Activated effector memory CD4-positive, alpha-beta T cell treated with Interleukin-2 at 50 U/mL for 16 hours (primary cell): ENCODE data around the gene CLDN24.
"Not testable (repeated sequence)": the region's sequence is repeated elsewhere in the genome, so short reads cannot be mapped to it uniquely, and the experiment has no call there.

Experiments
- DNase-seq: peaks from one replicate; pipeline ENCODE4 v3.0.0-alpha.2; 2020

The CLDN24 gene

GRCh38 chr4:183345261-183345660 is 23.0 kb upstream of the CLDN24 start:
- DNase-seq = no peak

- no peak for DNase-seq
These were observed 22.5 kb upstream of the CLDN24 start for GRCh38 chr4:183344523-183345255.

GRCh38 chr4:183343730-183344129 is 21.5 kb upstream of the CLDN24 start:
- no peak for DNase-seq

DNA sequence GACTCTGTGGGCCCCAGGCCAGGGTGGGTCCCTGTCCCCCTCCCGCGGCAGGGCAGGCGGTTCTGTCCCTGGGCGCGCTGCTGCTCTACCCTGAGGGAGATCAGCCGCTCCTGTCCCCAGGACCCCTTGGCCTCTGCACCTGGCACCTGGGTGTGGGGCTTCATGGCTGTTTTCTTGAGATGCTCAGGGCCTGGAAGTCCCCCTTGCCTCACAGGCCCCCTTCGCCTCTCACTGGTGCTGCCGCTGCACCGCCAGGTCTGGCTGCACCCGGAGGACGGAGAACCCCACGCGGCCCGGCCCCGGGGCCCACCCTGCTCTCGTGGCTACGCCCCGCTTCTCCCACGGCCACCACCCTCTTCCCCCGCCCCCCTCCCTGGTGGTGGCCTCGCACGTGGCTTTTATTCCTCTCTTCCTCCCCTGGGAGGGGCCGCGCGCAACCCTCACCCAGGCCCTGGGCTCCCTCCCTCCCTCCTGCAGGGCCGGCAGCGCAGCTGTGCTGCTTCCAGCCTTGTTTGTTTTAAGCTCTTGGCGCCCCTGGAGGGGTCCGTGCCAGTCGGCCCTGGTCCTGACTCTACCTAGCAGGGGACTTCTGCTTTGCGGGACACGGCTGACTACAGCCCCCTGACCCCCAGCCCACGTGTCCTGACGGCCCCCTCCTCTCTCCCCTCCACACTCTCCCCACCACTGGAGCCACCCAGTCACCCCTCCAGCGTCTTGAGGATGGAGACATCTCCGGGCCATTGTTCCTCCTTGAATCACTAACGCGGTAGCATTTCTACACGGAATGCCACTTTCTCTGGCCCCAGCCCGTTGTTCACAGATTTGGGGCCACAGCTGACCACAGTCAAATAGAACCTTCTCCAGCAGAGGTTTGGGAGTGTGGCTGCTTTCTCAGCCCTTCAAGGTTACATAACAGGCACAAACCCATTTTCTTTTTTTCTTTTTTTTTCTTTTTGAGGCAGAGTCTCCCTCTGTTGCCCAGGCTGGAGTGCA is 20.6 kb upstream of the CLDN24 start:
- DNase-seq = no peak

GRCh38 chr4:183337833-183338232 is 15.6 kb upstream of the CLDN24 start:
- no peak for DNase-seq

DNA sequence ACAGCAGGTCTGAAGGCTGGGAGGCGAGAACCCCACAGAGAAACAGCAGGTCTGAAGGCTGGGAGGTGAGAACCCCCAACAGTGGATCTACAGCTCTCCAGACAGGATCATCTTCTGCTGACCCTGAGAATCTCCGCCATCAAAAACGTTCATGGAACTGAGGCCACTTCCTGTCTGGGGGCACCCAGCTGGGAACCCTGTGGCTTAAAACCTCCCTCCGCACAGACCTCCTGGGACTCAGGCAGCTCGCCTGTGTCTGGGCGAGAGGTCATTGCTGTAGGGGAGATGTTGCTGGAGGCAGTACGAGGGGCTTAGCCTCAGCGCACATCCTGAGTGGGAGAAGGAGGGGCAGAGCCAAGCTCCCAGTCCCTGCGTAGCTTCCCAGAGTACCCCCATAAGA is 15.1 kb upstream of the CLDN24 start:
- DNase-seq = no peak

DNA sequence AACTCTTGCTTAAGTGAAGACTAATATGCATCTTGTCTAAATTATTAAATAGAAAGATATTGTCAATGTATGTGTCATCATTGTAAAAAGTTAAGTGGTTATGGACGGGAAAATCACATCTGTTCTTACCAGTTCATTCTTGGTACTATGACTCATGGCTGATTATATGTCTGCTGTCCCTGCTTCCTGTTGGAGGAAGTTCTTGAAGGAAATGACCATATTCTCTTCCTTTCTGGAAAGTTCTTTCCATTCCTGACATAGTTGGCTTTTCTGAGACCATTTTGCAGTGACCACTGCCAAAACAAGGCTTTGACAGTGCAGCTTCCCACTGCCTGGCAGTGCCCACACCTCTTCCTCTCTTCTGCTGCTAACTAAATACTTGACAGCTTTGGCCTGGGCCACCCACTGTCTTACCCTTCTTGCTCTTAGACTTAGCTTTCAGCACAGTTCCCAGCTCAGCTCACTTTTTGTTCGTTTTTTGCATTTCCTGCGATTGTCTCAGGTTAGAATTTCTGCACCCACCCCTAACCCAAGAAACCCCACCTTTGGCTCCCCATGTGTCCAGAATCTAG is 13.2 kb upstream of the CLDN24 start:
- no peak for DNase-seq

GRCh38 chr4:183333983-183334382 is 11.8 kb upstream of the CLDN24 start:
- no peak for DNase-seq

DNA sequence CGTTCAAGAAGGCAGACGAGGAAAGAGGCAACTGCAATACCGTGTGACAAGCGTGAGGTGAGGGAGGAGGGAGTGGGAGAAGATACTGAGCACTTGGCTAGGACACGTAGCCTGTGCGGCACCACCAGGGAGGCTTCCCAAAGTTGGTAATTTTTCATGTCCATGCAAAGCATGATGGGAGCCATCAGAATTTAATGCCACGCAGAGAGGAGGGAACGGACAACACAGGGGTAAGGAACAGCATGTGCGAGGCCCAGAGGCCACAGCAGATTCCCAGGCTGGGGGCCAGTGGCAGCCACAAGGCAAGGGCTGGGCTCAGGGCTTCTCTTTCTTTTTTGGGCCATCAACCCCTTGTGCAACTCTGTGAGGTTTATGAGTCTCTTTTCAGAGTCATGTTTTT is 11.0 kb upstream of the CLDN24 start:
- no peak for DNase-seq

DNA sequence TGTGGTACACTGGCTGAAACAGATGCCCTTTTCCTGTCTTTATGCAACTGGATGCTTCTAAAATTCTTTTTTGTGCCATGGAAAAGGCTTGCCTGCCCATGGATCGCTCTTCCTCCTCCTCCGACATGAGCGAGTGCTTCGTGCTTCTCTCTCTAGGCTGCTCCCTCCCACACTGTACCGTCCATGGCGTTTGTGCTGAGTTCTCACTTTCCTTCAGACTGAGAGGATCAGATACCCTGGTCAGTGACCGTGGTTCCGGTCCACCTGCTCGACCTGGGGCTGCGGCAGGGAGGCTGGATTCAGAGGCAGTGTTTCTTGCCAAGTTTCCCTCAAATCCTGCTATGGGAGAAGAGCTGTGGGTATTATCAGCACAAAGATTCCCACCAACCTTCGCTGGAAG is 10.2 kb upstream of the CLDN24 start:
- DNase-seq = no peak

DNA sequence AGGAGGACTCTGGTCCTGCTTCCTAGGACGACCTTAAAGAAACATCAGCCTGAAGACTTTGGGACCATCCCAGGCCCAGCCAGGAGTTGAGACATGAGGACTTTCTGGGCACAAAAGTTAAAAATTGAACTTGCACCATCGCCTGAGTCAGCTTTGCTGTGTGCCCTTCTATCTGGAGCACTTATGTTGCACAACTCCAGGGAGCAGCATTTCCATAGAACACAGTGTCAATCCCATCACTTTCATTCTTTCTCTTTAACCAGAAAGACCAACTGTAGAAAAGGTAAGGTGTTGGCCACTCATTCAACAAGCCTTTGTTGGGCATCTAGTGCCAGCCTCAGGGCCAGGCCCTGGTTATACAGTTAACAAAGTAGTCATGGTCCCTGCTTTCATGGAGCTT is 8.6 kb upstream of the CLDN24 start:
- DNase-seq = no peak

DNA sequence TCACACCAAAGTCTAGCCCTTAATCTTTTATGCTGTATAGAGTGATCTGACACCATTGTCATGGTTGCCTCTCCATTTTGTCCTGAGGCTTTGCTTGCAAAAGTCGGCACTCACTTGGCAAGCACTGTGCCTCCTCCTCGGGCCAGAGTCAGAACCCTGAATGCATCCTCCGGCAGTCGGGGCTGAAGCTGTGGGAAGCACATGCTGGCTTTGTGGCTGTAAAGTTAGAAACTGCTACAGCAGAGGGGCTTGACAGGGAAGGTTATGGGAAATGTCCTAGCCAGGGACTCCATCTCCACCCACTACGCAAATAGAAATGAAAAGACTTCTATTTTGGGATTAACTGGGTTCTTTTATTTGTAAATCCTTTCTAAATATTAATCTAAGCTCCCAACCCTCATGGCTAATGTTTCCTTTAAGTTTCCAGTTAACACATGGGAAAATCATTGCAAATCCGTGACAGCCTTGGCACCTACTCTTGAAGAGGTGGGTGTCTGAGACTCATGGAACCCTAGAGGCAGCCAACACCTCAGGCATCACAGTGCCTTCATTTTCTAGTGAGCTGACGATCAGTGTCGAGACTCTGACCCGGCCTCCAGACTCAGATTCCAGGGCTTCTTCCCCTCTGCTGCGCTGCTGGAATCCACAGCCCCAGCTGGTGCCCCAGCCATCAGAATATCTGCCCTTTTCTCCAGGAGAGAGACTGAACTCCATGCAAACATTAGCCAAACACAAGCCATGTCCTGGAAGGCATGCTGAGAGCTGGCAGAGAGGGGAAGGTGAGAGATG is 7.9 kb upstream of the CLDN24 start:
- DNase-seq = no peak

- DNase-seq = no peak
These were observed 7.0 kb upstream of the CLDN24 start for GRCh38 chr4:183329244-183329643.

DNA sequence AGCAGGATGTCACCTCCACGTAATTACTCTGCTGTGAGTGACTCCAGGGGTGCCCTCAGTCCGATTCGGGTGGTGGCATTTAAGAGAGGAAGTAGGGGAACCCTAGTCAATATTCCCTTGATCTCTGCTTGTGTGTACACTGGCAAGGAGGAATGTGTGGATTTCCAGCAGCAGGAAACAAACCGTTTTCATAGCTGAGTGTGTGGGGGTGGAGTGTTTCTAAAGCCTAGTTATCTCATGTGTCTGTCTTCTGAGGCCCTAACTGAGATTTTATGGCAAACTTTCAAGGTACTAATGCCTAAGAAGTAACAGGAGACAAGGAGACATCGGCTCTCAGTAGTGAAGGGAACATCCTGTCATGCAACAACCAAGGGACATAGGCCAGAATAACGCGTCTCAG is 6.6 kb upstream of the CLDN24 start:
- DNase-seq = no peak

- no peak for DNase-seq
These were observed 5.6 kb upstream of the CLDN24 start for GRCh38 chr4:183327827-183328226.

DNA sequence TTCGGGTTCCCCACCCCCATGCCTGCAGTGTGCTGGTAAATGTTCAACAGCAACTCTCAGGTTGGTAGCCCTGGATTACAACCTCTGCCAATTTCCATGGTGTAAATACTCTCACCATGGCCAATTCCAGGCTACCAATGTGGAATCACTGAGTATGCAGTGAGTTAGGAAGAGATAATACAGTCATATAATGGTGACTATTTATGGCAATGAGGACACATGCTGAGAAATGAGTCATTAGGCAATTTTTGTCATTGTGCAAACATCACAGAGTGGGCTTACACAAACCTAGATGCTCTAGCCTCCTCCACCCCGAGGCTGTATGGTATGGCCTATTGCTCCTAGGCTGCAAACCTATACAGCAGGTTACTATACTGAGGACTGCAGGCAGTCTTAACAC is 4.6 kb upstream of the CLDN24 start:
- DNase-seq = no peak

GRCh38 chr4:183326387-183326786 is 4.2 kb upstream of the CLDN24 start:
- DNase-seq = not testable (repeated sequence)

- no peak for DNase-seq
These were observed 2.4 kb upstream of the CLDN24 start for GRCh38 chr4:183324619-183325018.

DNA sequence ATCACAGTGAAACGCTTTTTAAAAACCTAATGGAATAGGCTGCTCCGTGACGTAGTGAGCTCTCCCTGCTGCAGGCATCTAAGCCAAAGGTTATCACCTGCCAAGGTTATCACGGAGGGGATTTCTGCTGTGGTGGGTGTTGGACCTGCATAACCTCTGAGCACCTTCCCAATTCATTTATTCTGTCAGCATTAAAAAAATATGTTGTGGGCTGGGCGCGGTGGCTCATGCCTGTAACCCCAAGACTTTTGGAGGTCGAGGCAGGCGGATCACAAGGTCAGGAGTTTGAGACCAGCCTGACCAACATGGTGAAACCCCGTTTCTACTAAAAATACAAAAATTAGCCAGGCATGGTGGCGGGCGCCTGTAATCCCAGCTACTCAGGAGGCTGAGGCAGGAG is 1.8 kb upstream of the CLDN24 start:
- DNase-seq = not testable (repeated sequence)

- DNase-seq = no peak
These were observed 1.1 kb upstream of the CLDN24 start for GRCh38 chr4:183323295-183323694.

- no peak for DNase-seq
These were observed 710 bp downstream of the CLDN24 start for GRCh38 chr4:183321516-183321915.

DNA sequence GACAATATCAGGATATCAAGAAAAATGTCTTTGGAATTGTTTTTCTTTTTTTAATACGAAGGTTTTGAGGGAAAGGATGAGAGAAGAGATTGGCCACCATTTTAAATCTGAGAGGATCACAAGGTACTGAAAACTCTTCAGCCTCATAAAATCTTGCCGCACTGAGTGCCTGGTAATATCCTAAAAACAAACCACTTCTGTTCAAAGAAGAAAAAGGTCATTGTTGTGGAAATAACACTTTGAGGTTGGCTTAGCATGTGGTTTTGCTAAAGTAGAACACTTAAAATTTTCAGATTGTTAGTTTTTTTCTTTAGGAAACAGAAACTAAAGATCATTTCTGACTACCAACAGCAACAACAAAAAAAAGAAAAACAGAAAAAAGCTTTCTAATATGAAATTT is 1.1 kb downstream of the CLDN24 start:
- no peak for DNase-seq
